GM21360 (cell line): ENCODE measurements around the gene SOX13.
"Not testable (repeated sequence)": the region's sequence is repeated elsewhere in the genome, so short reads cannot be mapped to it uniquely, and the experiment has no call there.

Experiments used
- ATAC-seq: cut with Tn5 transposase; IDR thresholded peaks from one replicate; pipeline ENCODE4 v1.9.1; 2021; ENCODE audit warnings: mild to moderate bottlenecking, moderate library complexity; ENCODE audit not compliant: unreplicated experiment

The SOX13 gene

DNA sequence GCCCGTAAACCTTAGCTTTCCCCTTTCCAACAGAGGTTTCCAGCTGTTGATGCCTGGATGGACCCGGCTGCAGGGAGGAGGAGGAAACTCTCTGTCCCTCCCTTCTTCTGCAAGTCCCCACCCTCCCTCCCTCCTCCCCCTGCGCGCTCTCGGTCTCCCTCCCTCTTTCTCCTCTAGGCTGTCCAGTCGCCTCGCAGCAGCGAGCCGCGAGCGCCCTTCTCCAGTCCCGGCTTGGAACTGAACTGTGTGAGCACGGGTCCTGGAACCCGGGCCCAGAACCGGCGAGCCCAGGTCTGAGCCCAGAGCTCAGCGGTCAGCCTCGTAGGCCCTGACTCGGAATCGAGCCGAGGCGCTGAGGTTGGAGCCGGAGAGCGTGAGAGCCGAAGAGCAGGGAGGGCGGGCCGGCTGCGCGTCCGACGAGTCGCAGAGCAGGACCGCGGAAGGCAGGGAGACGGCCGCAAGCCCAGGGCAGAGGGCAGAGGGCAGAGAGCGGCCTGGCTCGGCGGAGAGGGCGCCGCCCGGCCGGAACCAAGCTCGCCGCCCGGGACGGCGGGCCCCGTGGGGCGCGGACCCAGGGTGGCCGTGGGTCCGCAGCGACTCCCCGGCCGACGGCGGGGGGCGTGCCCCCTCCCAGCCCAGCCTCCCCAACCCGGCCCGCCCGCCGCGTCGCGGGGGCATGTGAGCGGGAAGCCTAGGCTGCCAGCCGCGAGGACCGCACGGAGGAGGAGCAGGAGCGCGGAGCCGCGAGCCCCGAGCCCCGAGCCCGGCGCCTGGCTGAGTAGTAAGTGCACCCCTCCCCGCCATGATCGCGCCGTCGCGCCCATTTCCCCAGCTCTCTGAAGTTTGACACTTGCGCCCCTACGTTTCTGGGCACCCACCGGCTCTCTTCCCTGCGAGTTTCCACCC, at the start of gene SOX13:
Gene SOX13, plus strand, starts transcription at position 185 of the 906 bp plus-strand sequence. CDS start 39,801 bp downstream, outside the sequence.
- no peak for ATAC-seq

DNA sequence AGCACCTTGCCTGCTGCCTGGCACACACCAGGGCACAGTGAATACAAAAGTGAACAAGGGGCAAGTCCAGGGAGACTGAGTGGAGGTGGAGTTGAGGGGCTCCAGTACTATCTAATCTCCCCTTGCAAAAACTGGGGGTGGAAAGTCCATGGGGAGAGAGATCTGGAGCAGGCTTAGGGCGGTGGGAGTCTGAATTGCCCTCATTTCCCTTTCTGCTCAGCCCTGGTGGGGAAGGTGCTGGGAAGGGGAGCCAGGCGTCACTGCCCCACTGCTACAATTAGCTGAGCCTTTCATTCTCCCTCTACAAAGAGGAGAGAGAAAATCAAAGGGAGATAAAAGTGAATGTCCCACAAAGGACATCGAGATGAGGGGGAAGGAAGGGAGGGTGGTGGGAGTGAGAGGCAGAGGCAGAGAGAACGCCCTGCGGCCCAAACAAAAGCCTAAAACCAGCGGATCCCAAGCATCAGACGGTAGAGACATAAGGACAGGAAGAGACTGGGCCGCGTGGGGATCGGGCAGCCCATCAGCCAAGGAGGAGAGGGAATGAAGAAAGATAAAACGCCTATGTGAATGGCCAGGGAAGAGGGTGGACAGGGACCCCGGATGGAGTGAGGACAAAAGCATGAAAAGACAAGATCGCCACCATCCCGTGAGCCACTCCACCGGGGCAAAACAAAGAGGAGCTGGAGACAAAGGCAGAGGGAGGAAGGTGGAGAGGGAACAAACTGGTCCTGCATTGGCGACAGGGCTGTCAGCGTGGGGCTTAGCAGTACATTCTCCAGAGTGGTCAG, 46.8 kb upstream of the SOX13 start:
- ATAC-seq = no peak

DNA sequence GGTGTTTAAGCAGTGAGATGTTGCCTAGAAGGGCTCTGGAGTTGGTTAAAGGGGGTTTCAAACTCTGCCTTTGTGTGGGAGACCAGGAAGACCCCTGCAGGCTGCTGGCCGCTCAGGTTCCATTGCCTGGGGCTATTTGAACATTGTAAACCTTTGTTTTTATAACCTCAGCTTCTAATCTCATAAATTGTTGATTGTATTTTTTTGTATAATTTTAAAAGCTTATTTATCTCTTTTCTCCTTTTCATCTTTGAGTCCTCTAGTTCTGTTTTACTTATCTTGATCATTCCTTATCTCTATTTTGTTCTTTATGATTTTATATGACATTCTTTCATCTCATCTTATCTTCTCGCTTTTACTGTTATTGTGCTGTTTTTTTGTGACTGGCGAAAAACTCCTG, 45.5 kb upstream of the SOX13 start:
- ATAC-seq = no peak

DNA sequence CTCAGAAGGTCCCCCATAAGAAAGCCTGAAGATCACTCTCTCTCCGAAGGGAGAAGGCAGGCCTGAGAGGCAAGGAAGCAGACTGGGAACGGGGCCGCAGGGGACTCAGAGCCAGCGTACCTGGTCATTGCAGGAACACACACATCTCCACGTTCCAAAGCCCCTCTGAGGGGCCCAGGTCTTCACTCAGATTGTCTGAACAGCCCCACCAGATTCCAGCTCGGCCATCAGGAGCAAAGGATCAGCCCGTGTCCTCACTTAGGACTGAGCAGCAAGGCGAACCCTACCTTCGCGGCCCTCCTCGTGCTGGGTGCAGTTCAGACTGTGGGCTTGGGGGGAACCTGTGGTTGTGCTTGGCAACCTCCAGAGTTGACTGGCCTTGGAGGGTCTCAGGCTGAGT, 43.9 kb upstream of the SOX13 start:
- ATAC-seq = no peak

DNA sequence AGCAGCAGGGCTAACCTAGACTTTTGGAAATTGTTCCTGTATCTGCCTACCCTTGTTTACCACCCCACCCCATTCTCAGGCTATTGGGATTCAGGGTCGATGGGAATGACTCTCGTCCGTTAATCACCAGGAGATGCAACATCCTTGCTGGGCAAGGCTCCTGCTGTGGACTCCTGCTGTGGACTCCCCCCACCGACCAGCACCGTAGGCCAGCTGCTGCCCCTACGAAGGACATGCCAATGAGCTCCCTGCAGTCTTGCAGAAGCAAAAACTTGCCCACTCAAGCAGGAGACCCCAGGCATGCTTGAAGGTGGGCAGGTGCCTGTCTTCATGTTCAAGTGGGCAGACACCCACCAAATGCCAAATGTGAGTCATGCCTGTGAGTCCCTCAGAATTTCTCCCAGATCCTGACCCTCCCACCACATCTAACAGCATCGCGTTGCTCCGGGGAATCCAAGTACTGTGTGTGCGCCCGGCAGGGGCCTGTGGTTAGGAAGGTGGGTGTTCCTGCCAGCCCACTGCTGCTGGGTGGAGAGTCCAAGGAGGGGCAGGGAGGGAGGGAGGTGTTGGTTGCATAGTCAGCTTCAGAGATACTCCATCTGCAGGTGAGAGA, 41.7 kb upstream of the SOX13 start:
- no peak for ATAC-seq

DNA sequence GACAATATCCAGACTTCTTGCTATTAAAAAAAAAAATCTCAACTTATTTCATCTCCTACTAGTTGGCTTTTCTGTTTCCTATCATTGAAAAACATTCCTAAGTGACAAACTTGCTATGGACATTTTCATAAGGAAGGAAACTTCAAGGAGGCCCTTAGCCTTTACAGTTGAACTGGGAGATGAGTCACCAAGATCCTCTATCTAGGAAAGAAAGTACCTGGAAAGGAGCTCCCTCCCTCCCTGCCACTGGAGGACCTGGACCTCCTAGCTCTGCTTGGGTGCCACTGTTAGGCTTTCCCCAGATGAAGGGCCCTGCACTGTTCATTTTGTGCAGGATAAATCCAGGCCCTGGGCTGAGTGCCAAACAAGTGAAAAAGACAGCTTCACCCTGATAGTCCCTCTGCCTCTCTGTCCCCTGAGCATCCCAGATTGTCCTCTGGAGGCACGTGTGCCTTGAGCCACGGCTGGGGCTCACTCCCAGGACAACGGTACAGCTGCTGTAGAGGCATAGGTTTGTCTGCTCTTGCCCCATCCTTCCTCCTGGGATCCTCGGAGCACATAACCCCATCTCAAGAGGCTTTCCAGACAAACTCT, 40.2 kb upstream of the SOX13 start:
- ATAC-seq = no peak

DNA sequence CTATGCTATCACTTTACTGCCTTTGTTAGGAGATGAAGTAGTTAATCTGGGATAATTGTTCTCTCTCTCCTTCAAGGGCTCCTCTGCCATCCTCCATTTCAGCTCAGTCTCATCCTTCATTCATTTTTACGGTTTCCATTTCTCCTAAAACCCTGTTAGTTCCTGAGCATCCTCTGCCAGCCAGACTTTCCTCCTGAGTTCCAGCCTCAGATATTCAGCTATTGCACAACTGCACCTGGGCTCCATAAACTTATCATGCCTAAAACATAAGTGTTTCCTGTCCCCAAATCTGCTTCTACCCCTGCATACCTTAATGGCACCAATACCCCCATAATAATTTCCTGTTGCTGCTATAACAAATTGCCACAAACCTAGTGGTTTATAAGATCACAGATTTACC, 39.6 kb upstream of the SOX13 start:
- no peak for ATAC-seq

DNA sequence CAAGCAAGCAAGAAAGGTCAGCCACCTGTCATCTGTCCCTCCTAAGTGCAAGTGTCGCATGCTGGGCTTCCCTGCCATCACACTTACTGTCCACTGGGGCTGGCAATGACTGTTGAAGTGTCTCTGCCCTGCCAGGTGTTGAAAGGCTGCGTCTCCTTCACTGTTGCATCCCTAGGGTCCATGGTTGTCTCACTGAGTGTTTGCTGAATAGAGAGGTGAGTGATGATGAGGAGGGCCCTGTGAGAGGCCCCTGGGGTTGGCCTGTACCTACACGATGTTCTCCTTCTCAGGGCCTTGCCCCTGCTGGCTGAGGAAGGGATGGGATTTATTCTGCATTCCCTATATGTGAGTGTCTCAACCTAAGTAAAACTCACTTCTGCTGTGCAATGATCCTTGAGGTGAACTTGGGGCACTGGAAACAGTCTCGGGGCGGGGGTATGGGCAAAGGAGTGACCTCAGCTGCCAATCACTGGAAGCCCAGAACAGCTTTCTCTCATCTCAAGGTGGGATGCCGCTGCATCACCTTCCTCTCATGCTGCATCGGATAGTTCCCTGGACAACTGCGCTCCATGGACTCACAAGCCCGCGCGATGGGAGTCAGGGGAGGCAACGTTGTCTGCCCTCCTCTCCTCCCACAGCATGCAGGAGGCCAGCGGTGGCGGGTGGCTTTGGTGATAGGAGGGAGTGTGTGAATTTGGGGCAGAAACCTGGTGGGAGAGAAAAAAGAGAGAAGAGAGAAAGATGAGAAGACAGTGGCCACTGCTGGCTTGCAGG, 35.8 kb upstream of the SOX13 start:
- no peak for ATAC-seq

DNA sequence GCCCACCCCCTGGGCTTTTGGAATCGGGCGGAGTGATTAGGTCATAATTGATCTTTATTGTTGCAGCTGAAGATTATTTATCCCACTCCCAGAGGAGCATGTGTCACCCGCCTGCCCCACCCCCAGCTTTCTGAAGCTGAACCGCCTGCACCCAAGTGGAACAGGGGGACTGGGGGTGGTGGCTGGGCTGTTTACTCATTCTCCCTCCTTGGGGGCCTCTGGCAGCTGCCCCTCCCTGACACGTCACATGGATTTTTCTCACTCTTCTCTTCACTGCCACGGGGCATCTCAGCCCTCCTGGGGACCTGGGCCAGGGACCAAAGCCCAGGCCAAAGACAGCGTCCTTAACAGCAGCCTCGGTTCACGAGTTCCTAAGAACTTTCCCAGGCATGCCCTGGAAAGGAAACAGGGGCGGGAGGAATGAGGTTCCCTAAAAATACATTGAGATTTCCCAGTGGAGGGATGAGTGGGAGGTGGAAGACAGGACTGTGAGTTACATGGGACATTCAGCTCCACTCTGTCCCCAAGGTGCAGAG, 31.6 kb upstream of the SOX13 start:
- no peak for ATAC-seq

DNA sequence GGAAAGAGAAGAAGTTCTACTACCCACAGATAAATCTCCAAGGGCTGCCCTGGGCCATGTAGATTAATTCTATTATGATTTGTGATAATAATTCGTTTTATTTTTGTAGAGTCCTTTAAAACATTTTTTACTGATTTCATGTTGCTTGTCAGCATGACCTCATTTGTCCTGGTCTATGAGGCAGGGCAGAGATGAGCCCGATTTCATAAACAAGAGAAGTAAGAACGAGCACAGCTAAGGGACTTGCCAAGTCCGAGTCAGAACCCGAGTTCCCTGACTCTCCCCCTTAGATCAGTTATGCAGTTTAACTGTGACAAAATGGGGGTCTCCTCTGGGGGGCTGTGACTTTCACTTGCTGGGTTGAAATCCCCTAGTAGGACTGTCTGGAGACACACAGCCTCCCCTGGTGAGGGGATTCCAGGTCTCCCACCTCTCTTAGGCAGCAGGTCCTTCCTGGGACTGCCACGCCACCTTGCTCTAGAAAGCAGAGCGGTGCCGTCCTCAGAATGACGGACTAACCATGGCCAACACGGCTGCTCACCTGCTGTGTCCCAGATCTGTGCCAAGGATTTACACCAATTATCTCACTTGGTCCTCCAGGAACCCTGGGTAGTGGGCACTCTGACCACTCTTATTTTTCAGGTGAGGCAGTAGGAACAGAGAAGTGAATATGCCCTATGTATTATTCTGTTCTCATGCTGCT, 31.0 kb upstream of the SOX13 start:
- no peak for ATAC-seq

DNA sequence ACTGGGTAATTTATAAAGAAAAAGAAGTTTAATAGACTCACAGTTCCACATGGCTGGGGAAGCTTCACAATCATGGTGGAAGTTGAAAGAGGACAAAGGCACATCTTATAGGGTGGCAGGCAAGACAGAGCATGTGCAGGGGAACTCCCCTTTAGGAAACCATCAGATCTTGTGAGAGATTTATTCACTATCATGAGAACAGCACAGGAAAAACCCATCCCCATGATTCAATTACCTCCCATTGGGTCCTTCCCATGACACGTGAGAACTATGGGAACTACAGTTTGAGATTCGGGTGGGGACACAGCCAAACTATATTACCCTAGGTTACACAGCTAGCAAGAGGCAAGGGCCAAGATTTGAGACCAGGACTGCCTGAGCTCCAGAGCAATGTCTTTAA, 30.4 kb upstream of the SOX13 start:
- no peak for ATAC-seq

DNA sequence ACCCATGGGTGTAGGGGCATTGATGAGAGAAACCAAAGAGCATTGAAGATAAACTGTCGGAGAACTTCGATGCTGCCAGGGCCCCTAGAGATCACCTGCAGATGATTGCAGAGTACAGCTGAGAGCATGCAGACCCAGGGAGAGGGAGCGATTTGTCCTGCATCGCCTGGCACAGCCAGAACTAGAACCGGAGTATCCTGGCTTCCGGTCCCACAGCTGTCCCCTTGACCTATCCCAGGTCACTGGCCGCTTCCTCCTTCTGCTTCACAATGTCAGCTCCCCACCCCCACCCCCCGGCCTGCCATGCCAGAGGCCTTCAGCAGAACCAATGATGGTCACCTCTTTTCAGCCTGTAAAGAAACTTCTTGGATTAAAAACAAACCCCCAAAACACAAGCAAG, 29.2 kb upstream of the SOX13 start:
- ATAC-seq = no peak

DNA sequence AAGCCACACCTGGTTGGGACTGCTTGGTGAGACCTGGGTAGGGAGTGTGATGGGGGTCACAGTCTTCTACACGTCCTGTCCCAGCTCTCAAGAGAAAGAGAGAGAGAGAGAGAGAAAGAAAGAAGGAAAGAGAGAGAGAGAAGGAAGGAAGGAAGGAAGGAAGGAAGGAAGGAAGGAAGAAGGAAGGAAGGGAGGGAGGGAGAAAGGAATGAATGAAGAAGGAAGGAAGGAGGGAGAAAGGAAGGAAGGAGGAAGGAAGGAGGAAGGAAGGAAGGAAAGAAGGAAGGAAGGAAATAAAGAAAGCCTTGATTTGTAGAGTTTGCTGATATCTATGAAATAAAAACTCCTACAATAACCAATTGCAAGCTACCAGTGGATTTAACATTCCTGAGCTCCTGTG, 28.5 kb upstream of the SOX13 start:
- ATAC-seq = no peak

DNA sequence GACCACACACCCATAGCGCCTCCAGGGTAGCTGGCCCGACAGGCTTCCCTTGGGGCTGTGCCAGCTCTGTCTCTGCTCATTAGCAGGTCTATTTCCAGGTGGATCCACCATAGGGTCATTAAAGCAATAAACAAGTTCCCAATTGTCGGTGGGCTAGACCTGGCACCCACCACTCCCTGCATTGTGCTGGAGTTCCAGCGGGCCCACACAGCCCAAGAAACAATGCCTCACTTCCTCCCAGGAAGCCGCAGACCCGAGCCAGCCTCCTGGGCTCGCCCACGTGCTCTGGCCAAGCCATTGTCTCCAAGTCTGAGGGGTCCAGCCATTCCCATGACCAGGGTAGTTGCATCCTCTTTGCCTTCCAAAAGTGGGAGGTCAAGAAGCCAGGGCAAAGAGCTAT, 27.5 kb upstream of the SOX13 start:
- no peak for ATAC-seq

DNA sequence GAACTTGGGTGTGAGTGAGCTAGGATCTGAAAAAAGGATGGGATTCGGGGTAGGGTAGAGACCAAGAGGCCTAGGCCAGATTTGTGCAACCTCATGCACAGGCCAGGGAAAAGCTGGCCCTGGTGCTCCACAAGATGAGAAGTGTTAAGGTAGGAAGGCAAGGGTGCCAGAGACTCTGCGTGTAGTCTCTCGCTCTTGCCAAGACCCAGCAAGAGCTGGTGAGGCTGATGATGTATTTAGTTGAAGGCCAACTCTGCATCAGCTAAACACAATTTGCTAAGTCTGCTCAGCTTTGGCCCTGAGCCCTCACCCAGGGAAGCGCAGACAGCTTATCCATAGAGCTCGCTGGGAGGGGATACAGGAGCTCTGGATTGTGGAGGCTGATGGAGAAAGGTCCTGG, 26.6 kb upstream of the SOX13 start:
- ATAC-seq = no peak

DNA sequence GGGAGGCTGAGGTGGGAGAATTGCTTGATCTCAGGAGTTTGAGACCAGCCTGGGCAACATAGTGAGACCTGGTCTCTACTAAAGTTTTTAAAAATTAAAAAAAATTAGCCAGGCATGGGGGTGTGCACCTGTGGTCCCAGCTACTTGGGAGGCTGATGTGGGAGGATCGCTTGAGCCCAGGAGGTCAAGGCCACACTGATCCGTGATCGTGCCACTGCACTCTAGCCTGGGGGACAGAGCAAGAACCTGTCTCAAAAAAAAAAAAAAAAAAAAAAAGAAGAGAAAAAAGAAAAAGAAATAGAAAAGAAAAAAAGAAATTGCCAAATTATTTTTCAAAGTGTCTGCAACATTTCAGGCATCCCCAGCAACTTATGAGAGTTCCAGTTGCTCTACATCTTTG, 24.1 kb upstream of the SOX13 start:
- ATAC-seq = not testable (repeated sequence)

DNA sequence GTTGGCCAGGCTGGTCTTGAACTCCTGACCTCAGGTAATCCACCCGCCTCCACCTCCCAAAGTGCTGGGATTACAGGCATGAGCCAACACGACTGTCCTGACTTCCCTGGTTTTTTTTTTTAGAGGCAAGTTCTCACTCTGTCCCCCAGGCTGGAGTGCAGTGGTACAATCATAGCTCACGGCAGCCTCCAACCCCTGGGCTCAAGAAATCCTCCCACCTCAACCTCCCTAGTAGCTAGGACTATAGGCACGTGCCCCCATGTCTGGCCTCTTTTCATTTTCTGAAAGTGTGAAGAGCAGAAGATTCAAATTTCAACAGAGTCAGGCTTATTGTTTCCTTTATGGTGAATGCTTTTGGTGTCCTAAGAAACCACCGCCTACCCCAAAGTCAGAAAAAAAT, 21.7 kb upstream of the SOX13 start:
- ATAC-seq = no peak

DNA sequence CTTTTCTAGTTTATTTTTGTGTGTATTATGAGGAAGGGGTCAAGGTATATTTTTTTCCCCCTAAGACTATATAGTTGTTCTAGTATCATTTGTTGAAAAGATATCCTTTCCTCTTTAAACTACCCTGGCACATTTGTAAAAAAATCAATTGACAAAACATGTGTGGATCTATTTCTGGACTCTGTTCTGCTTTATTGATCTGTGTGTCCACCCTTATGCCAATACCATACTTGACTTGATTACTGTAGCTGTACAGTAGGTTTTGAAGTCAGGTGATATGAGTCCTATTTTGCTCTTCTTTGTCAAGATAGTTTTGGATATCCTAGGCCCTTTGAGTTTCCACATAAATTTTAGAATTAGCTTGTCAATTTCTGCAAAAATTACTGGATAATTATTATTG, 21.2 kb upstream of the SOX13 start:
- no peak for ATAC-seq

DNA sequence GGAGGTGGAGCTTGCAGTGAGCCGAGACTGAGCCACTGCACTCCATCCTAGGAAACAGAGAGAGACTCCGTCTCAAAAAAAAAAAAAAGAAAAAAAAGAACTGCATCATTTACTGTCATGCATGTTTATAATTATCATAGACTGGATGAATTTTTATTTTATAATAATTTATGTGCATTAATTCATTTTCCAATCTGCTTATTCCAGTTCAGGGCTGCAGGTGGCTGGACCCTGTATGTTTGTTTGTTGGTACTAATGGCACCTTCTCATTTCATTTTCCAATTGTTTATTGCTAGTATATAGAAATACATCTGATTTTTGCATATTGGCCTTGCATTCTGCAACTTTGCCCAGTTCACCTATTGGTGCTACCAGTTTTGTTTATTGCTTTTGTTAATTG, 19.0 kb upstream of the SOX13 start:
- no peak for ATAC-seq

DNA sequence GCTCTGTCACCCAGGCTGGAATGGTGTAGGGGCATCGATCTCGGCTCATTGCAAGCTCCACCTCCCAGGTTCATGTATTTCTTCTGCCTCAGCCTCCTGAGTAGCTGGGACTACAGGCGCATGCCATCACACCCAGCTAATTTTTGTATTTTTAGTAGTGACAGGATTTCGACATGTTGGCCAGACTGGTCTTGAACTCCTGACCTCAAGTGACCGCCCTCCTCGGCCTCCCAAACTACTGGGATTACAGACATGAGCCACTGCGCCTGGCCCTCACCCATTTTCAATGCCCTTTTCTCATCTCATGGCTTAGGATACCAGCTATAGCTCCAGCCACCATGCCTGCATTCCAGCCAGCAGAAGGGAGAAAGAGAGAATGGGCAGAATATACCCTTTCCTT, 12.9 kb upstream of the SOX13 start:
- ATAC-seq = no peak
